HK-2 (cell line): ENCODE data around the gene TMEFF1.

Source experiments
- DNase-seq: peaks from one replicate; pipeline ENCODE4 v3.0.0-alpha.2; 2018; ENCODE audit not compliant: unreplicated experiment

The TMEFF1 gene

DNA sequence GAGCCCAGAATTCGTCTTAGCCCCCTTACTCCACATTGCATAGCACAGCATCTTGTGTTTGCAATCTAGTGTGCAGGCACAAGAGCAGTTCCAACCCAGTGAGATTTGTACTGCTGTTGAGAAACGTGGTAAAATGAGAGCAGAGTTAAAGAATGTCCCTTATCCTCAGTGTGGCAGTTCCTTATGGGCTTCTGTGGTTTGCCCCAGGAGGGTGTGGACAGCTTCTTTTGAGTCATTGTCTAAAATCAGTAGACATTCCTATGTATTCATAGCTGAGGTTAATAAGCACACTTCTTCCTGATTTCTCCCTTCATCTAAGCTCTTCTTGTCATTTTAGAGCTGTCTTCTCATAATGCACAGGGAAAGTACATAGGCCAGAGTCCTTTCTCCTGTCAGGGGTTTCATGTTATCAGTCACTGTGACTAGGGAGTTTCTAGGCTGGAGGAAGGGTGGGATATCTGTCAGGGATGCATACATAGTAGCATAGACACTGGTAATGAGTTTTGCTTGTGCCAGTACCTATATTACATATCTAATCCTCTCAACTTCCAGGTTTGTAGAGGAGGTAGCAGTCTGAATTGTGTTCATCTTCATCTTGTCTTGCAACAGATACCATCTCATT is 102.9 kb downstream of the TMEFF1 start:
- peak; percentile 35 for DNase-seq

DNA sequence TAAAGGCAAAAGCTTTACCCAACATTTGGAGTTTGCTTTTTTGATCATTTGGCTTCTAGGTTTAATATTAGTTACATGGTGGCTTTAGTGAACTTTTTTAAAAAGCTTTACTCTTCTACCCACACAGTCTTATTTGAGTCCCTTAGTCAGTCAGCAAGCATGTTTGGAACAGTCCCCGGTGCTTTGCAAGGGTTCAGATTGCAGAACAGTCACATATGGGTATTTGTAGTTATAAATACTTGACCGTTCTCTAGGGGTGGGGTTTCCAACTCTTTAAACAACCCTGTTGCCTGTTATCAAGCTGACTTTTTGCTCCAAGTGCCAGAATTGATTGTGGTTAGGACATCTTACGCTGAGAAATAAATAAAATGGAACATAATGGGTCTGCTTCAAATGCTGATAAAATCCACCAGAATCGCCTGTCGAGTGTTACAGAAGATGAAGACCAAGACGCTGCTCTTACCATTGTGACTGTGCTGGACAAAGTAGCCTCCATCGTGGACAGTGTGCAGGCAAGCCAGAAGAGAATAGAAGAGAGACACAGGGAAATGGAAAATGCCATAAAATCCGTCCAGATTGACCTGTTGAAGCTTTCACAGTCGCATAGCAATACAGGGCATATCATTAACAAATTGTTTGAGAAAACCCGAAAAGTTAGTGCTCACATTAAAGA is 105.0 kb downstream of the TMEFF1 start, which contains the start of gene CAVIN4:
CAVIN4 (plus strand) TSS at position 304 of the 673 bp plus-strand sequence; CDS start at position 369, 65 bp downstream.
- DNase-seq, result no peak

GRCh38 chr9:100578610-100579009 is 105.7 kb downstream of the TMEFF1 start:
- DNase-seq, result no peak

DNA sequence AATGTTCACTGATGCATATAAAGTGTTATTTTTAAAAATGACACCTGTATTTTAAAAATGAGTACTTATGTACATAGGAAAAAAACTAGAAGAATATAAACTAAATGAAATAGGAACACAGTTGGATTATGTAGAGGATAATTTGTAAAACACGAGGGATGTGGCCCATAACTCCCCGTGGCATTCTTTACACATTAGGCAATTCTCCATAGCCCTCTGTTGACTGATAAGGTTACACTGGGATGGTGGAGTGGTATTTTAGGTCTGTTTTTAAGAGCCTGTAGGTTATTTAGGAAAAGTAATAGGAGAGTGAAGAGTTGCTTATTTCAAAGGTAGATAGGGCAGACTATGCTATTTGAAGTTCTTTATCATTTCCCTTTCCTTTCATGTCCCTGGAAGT is 106.7 kb downstream of the TMEFF1 start:
- no peak for DNase-seq

DNA sequence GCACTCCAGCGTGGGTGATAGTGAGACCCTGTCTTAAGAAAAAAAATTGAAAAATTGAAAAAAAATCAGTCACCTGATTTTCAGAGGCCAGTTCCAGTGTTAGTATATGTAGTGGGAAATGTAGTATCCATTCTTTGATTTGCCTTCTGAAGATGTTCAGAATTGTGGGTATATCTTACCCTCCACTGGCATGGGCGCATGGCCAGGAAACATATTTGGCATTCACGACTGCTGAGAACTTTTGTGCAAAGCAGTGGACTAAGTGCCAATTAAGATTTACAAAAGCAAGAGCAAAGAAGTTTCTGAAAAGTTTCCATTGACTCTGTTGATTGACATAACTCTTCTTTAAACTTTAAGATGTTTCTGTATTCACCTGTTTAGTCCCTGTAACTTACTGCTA is 107.3 kb downstream of the TMEFF1 start:
- no peak for DNase-seq

GRCh38 chr9:100581081-100581480 is 108.1 kb downstream of the TMEFF1 start:
- DNase-seq, result no peak

- DNase-seq, result no peak
Measured at GRCh38 chr9:100581661-100582060, 108.7 kb downstream of the TMEFF1 start.

DNA sequence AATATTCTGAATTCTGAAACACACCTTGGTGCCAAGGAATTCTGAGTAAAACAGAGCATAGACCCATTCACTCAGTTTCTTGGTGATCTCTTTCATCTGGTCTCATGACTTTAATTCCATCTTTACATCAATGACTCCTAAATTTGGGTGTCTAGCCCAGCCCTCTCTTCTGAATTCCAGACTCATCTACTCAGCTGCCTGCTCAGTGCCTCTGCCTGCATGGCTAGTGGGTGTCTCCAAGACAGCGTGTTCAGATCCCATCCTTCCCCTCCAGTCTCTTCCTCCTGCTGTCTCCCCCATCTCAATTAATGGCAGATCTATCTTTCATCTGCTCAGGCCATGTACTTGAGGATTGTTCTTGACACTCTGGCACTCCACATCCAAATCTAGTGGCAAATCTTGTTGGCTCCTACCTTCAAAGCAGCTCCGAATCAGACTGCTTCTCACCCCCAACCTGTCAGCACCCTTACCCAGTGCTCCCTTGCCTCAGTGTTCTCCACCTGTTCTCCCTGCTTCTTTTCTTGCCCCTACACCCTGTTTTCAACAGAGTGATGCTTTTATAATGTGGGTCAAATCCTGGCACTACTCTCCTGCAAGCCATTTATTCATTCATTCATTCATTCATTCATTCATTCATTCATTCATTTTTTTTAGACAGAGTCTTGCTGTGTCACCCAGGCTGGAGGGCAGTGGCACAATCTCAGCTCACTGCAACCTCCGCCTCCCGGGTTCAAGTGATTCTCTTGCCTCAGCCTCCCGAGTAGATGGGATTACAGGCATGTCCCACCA is 110.3 kb downstream of the TMEFF1 start:
- DNase-seq, result no peak

GRCh38 chr9:100584951-100585350 is 112.0 kb downstream of the TMEFF1 start:
- DNase-seq, result no peak

- no peak for DNase-seq
Measured at GRCh38 chr9:100586093-100586492, 113.1 kb downstream of the TMEFF1 start.

- peak; percentile 39 for DNase-seq
Measured at GRCh38 chr9:100587375-100587774, 114.4 kb downstream of the TMEFF1 start.

GRCh38 chr9:100589582-100589981 is 116.6 kb downstream of the TMEFF1 start:
- no peak for DNase-seq

GRCh38 chr9:100590481-100590880 is 117.5 kb downstream of the TMEFF1 start:
- DNase-seq, result no peak

- no peak for DNase-seq
Measured at GRCh38 chr9:100591139-100591538, 118.2 kb downstream of the TMEFF1 start.

- DNase-seq, result no peak
Measured at GRCh38 chr9:100591639-100592412, 118.9 kb downstream of the TMEFF1 start.

- DNase-seq, result no peak
Measured at GRCh38 chr9:100595391-100596199, 122.6 kb downstream of the TMEFF1 start.

DNA sequence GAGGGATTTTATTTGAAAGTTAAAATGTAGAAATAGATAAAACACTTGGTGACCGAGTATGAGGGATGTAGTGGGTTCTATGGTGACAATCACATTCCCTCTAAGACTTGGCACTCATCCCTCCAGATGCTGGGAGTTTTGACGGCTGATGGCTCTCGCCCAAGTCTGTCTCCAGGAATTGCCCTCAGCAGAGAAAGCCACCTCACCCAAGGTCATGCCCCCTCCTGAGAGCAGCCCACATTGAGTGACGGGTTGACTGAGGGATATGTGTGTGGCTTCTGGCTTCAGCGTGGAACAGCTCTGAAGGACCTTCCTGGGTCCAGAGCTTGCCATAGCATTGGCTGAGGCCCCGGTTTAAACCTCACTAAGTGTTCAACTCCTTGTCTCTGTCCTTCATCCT is 124.3 kb downstream of the TMEFF1 start:
- no peak for DNase-seq

DNA sequence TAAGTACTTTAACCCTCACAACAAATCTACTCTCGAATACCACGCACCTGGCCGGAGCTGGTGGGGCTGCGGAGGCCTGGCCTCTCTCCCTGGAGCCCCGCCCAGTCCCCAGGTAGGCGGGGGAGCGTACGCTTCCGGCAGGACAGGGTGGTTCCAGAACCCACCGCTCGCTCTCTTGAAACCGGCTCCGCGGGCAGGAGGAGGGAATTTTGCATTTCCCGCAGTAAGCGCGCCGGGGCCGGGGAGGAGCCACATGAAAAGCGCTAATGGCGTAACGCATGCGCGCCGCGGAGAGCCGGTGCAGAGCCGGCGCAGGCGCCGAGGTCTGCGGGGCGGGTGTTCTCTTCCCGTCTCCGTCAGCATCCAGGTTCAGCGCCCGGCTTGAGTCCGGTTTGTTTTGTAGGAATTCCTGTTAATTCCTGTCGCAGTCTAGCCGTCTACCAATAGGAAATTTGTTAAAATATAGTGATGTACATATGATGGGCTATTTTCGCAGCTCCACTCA is 125.7 kb downstream of the TMEFF1 start:
- DNase-seq, result peak; percentile 92

DNA sequence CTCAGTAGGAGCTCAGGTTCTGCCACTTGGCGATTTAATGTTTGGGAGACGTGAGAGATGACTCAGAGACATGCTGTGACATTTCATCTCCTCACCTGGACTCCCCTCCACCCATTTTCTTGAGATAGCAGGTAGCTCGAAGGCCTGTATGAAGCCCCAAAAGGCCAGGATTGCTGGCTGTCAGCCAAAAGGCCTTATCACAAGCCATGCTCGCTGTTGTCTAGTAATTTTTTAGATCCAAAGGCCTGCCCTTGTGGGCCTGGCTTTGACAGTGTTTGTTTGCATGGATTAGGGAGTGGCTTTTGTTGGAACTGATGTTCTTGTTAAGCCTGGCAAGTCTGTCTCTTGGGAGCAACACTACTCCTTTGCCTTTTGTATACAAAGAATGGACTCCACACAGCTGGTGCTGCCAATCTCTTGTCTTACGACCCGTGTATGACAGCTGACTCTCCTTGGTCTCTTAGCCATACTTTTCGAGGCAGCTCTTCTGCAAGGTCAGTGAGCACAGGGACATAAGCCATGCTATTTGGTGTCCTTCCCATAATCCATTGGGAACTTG is 127.7 kb downstream of the TMEFF1 start:
- DNase-seq, result no peak

DNA sequence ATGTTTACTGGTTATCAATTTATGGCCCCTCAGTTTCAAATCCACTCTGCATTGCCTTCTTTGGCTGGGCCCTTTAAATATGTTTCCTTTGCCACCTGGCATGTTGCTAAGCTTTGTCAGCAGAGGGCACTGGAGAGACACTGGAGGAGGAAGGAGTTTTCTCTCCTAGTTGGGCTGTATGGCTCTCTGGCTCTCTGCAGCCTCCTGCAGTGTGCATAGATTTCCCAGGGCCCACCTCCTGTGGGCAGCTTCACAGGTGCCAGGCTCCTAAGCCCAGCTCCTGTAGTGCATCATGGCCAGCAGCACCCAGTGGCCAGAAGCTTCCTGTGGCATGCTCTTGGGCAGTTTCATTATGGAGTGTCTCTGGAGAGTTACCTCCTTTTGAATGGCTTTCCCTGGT is 128.3 kb downstream of the TMEFF1 start:
- DNase-seq, result peak; percentile 50
